ENCODE measurements around the gene ZDHHC12. TPM values are rescaled to one million over a fixed set of nuclear protein-coding genes. Genes with fewer than 3 reads are reported as not detected.

The ZDHHC12 gene
- total and polyA plus RNA-seq, 2 of the 13 experiments (the other 11 are each of a cell fraction or from before 2014, with no cell fraction given) = 25.4 to 28.0 TPM

DNA sequence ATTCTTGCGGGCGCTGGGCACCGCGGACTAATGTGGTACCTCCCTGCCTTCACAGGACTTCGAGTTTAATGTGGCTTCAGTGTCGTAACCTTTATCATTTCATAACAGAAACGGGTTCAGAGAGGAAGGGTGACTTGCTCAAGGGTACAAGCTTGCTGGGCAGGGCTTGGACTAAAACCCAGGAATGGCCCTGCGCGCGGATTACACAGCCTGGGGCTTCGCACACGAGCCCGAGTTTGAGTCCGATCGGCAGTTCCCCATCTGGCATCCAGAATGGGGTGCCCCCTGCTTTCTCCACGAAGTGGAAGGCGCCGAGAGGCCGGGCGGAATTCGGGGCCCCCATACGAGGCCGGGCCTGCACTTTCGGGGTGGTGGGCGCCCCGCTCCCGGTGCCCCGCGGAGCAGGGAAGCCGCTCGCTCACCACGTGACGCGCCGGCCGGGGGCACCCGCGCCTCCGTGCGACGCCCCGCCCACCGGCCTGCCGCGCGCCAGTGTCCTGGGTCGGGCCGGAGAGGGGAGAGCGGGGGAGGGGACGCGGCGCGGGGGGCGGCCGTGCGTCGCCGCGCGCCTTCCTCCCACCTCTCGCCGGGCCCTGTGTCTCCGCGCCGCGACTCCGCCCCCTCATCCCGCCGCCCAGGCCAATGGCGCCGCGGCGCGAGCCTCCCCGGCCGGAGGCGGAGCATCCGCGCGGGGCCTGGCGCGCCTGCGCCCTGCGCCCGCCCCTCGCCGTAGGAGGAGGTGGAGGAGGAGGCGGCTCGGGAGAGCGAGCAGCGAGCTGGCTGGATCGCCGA, 35.2 kb downstream of the ZDHHC12 start, which contains the start of gene SET (continued):
- TF ChIP-seq, protein P1, sequence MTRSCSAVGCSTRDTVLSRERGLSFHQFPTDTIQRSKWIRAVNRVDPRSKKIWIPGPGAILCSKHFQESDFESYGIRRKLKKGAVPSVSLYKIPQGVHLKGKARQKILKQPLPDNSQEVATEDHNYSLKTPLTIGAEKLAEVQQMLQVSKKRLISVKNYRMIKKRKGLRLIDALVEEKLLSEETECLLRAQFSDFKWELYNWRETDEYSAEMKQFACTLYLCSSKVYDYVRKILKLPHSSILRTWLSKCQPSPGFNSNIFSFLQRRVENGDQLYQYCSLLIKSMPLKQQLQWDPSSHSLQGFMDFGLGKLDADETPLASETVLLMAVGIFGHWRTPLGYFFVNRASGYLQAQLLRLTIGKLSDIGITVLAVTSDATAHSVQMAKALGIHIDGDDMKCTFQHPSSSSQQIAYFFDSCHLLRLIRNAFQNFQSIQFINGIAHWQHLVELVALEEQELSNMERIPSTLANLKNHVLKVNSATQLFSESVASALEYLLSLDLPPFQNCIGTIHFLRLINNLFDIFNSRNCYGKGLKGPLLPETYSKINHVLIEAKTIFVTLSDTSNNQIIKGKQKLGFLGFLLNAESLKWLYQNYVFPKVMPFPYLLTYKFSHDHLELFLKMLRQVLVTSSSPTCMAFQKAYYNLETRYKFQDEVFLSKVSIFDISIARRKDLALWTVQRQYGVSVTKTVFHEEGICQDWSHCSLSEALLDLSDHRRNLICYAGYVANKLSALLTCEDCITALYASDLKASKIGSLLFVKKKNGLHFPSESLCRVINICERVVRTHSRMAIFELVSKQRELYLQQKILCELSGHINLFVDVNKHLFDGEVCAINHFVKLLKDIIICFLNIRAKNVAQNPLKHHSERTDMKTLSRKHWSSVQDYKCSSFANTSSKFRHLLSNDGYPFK (CRISPR knock-in tag; IDR thresholded peaks at IDR 0.05; ENCODE audit: borderline replicate concordance) = no peak
- TF ChIP-seq, protein P2, sequence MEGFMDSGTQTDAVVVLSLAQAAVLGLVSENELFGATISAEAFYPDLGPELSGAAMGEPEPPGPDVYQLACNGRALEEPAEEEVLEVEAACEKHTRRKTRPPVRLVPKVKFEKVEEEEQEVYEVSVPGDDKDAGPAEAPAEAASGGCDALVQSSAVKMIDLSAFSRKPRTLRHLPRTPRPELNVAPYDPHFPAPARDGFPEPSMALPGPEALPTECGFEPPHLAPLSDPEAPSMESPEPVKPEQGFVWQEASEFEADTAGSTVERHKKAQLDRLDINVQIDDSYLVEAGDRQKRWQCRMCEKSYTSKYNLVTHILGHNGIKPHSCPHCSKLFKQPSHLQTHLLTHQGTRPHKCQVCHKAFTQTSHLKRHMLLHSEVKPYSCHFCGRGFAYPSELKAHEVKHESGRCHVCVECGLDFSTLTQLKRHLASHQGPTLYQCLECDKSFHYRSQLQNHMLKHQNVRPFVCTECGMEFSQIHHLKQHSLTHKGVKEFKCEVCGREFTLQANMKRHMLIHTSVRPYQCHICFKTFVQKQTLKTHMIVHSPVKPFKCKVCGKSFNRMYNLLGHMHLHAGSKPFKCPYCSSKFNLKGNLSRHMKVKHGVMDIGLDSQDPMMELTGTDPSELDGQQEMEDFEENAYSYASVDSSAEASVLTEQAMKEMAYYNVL (CRISPR knock-in tag; IDR thresholded peaks at IDR 0.05; ENCODE audit: borderline replicate concordance) = no peak
- TF ChIP-seq ZNF615 (CRISPR knock-in tag; IDR thresholded peaks at IDR 0.05; ENCODE audit: borderline replicate concordance) (no peak), EEA1 (CRISPR knock-in tag; IDR thresholded peaks at IDR 0.05; ENCODE audit: borderline replicate concordance) (no peak), SRSF4 (IDR thresholded peaks at IDR 0.05; ENCODE audit: low read depth, low read length, poor library complexity, severe bottlenecking) (no peak), SALL1 (CRISPR knock-in tag; IDR thresholded peaks at IDR 0.05) (peak; percentile 37), TRIM24 (CRISPR knock-in tag; IDR thresholded peaks at IDR 0.05) (no peak)
- TF ChIP-seq, protein P3, sequence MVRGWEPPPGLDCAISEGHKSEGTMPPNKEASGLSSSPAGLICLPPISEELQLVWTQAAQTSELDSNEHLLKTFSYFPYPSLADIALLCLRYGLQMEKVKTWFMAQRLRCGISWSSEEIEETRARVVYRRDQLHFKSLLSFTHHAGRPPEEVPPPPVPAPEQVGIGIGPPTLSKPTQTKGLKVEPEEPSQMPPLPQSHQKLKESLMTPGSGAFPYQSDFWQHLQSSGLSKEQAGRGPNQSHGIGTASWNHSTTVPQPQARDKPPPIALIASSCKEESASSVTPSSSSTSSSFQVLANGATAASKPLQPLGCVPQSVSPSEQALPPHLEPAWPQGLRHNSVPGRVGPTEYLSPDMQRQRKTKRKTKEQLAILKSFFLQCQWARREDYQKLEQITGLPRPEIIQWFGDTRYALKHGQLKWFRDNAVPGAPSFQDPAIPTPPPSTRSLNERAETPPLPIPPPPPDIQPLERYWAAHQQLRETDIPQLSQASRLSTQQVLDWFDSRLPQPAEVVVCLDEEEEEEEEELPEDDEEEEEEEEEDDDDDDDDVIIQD (CRISPR knock-in tag; IDR thresholded peaks at IDR 0.05; ENCODE audit: low read depth) = no peak
- TF ChIP-seq, protein P4, sequence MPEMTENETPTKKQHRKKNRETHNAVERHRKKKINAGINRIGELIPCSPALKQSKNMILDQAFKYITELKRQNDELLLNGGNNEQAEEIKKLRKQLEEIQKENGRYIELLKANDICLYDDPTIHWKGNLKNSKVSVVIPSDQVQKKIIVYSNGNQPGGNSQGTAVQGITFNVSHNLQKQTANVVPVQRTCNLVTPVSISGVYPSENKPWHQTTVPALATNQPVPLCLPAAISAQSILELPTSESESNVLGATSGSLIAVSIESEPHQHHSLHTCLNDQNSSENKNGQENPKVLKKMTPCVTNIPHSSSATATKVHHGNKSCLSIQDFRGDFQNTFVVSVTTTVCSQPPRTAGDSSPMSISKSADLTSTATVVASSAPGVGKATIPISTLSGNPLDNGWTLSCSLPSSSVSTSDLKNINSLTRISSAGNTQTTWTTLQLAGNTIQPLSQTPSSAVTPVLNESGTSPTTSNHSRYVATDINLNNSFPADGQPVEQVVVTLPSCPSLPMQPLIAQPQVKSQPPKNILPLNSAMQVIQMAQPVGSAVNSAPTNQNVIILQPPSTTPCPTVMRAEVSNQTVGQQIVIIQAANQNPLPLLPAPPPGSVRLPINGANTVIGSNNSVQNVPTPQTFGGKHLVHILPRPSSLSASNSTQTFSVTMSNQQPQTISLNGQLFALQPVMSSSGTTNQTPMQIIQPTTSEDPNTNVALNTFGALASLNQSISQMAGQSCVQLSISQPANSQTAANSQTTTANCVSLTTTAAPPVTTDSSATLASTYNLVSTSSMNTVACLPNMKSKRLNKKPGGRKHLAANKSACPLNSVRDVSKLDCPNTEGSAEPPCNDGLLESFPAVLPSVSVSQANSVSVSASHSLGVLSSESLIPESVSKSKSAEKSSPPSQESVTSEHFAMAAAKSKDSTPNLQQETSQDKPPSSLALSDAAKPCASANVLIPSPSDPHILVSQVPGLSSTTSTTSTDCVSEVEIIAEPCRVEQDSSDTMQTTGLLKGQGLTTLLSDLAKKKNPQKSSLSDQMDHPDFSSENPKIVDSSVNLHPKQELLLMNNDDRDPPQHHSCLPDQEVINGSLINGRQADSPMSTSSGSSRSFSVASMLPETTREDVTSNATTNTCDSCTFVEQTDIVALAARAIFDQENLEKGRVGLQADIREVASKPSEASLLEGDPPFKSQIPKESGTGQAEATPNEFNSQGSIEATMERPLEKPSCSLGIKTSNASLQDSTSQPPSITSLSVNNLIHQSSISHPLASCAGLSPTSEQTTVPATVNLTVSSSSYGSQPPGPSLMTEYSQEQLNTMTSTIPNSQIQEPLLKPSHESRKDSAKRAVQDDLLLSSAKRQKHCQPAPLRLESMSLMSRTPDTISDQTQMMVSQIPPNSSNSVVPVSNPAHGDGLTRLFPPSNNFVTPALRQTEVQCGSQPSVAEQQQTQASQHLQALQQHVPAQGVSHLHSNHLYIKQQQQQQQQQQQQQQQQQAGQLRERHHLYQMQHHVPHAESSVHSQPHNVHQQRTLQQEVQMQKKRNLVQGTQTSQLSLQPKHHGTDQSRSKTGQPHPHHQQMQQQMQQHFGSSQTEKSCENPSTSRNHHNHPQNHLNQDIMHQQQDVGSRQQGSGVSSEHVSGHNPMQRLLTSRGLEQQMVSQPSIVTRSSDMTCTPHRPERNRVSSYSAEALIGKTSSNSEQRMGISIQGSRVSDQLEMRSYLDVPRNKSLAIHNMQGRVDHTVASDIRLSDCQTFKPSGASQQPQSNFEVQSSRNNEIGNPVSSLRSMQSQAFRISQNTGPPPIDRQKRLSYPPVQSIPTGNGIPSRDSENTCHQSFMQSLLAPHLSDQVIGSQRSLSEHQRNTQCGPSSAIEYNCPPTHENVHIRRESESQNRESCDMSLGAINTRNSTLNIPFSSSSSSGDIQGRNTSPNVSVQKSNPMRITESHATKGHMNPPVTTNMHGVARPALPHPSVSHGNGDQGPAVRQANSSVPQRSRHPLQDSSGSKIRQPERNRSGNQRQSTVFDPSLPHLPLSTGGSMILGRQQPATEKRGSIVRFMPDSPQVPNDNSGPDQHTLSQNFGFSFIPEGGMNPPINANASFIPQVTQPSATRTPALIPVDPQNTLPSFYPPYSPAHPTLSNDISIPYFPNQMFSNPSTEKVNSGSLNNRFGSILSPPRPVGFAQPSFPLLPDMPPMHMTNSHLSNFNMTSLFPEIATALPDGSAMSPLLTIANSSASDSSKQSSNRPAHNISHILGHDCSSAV (CRISPR knock-in tag; IDR thresholded peaks at IDR 0.05; ENCODE audit: borderline replicate concordance) = no peak
- TF ChIP-seq, protein P5, sequence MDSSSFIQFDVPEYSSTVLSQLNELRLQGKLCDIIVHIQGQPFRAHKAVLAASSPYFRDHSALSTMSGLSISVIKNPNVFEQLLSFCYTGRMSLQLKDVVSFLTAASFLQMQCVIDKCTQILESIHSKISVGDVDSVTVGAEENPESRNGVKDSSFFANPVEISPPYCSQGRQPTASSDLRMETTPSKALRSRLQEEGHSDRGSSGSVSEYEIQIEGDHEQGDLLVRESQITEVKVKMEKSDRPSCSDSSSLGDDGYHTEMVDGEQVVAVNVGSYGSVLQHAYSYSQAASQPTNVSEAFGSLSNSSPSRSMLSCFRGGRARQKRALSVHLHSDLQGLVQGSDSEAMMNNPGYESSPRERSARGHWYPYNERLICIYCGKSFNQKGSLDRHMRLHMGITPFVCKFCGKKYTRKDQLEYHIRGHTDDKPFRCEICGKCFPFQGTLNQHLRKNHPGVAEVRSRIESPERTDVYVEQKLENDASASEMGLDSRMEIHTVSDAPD (CRISPR knock-in tag; IDR thresholded peaks at IDR 0.05) = no peak

Data from HepG2 (cell line).